ENCODE data around the gene DUSP9.

GRCh38 chrX:153671589-153672530, 24.9 kb downstream of the DUSP9 start:
- TF ChIP-seq ATF3 (IDR thresholded peaks at IDR 0.05; ENCODE audit: borderline replicate concordance, extremely low read depth, low read depth, low read length) (no peak), SP1 (IDR thresholded peaks at IDR 0.05; ENCODE audit: low read depth, low read length) (no peak), CTCF (IDR thresholded peaks at IDR 0.05 in 2 of 3, conservative IDR thresholded peaks at IDR 0.05 in 1 of 3; ENCODE audit: control insufficient read depth in 2 of 3, extremely low read depth in 1 of 3, insufficient read depth in 1 of 3, low read depth in 3 of 3, low read length in 3 of 3) (no peak), TCF3 (IDR thresholded peaks at IDR 0.05; ENCODE audit: borderline replicate concordance, insufficient read depth, low read depth, low read length) (no peak), USF1 (IDR thresholded peaks at IDR 0.05; ENCODE audit: borderline replicate concordance, extremely low read length, insufficient read depth, low read depth, low read length) (no peak), NFYB (IDR thresholded peaks at IDR 0.05; ENCODE audit: insufficient read depth, low read depth, low read length) (no peak), NRF1 (conservative IDR thresholded peaks at IDR 0.05; ENCODE audit: low read depth, low read length) (no peak), ASH2L (IDR thresholded peaks at IDR 0.05; ENCODE audit: borderline replicate concordance, low read depth) (no peak), USF2 (IDR thresholded peaks at IDR 0.05; ENCODE audit: borderline replicate concordance, low read depth, low read length) (no peak), DPF2 (IDR thresholded peaks at IDR 0.05) (no peak), SPI1 (IDR thresholded peaks at IDR 0.05; ENCODE audit: borderline replicate concordance, insufficient read depth, low read depth, low read length) (no peak), SMARCA5 (IDR thresholded peaks at IDR 0.05) (no peak), REST (IDR thresholded peaks at IDR 0.05; ENCODE audit: low read depth, low read length) (no peak)

Measured in GM12878 (cell line).